GM13976 (cell line): ENCODE data around the gene ALDH3B2.

ENCODE experiments used
- DNase-seq: peaks from one replicate; pipeline ENCODE4 v3.0.0; 2012; ENCODE audit warnings: low spot score
- CTCF ChIP-seq: IDR thresholded peaks from 2 replicates; pipeline ENCODE4 v1.5.1; 2012; ENCODE audit warnings: borderline replicate concordance, mild to moderate bottlenecking; ENCODE audit not compliant: insufficient read depth; ENCODE audit errors: extremely low read depth, missing control alignments, control extremely low read depth
- in situ Hi-C: fragments of 300-500 bp; cut with MboI; formaldehyde crosslinking; loops from one replicate; pipeline ENCODE4 v1.12.0; 2022; ENCODE audit warnings: low sequenced_read_pairs, mixed read lengths, inconsistent platforms; ENCODE audit not compliant: unreplicated experiment

ALDH3B2 gene

GRCh38 chr11:67700548-67701262 is 26.3 kb upstream of the ALDH3B2 start:
- in situ Hi-C loops, result loop anchor here (10.0 kb wide), 1 partner anchor 66 kb away; the partner anchor contains the start of gene TBX10
- no peak for TF ChIP-seq CTCF

GRCh38 chr11:67700141-67700540 is 25.7 kb upstream of the ALDH3B2 start:
- DNase-seq, result no peak
- no peak for TF ChIP-seq CTCF
- in situ Hi-C loops, result loop anchor here (10.0 kb wide), 1 partner anchor 65 kb away; the partner anchor contains the start of gene TBX10

More at GRCh38 chr11:67700548-67701262, 26.3 kb upstream of the ALDH3B2 start:
- DNase-seq, result no peak

DNA sequence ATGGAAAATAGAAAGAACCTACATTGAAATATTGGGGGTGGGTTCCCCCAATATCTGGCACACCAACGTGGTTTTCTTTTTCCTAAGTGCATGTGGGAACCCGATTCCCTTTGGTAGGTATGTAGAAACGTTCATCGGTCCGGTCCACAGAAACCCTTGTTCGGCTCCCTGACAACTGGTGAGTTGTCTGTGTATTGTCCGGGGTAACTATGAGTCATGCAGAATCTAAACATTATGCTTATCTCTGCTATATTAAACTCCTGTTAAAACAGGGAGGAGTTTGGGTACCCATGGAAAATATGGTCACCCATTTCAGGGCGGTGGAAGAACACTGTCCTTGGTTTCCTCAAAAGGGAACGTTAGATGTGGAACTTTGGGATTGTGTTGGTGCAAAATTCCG is 25.1 kb upstream of the ALDH3B2 start:
- TF ChIP-seq CTCF, result no peak
- in situ Hi-C loops, result no loop called here
- DNase-seq, result no peak

- in situ Hi-C loops, result no loop called here
- TF ChIP-seq CTCF, result no peak
- no peak for DNase-seq
These were observed 23.8 kb upstream of the ALDH3B2 start for GRCh38 chr11:67698247-67698646.

GRCh38 chr11:67697846-67698245 is 23.4 kb upstream of the ALDH3B2 start:
- in situ Hi-C loops, result no loop called here
- no peak for DNase-seq

DNA sequence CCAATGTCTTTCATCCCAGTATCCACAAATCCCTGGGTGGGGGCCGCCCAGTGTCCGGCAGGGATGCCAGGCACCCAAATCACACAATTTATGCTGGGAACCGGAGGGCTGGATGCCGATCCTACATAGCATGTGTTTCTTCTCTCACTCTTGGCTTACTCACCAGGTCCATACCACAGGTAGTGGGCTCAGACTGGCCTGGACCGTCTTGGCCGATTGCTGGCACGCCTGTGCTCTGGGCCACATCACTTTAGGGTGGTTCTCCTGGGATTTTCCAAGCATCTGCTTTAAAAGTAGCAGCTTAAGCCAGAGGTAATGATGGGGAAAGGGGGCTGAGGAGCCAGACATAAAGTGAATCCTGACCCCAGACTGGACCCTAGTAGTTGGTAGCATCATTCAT is 22.6 kb upstream of the ALDH3B2 start:
- in situ Hi-C loops, result no loop called here
- no peak for TF ChIP-seq CTCF
- no peak for DNase-seq

More at GRCh38 chr11:67697846-67698245, 23.4 kb upstream of the ALDH3B2 start:
- no peak for TF ChIP-seq CTCF
